ENCODE results near the gene DPH2.

Gene DPH2

DNA sequence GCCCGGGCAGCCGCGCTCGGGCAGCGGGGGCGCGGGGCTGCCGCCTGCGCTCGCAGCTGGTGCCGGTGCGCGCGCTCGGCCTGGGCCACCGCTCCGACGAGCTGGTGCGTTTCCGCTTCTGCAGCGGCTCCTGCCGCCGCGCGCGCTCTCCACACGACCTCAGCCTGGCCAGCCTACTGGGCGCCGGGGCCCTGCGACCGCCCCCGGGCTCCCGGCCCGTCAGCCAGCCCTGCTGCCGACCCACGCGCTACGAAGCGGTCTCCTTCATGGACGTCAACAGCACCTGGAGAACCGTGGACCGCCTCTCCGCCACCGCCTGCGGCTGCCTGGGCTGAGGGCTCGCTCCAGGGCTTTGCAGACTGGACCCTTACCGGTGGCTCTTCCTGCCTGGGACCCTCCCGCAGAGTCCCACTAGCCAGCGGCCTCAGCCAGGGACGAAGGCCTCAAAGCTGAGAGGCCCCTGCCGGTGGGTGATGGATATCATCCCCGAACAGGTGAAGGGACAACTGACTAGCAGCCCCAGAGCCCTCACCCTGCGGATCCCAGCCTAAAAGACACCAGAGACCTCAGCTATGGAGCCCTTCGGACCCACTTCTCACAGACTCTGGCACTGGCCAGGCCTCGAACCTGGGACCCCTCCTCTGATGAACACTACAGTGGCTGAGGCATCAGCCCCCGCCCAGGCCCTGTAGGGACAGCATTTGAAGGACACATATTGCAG, 33.2 kb upstream of the DPH2 start:
- H3K27me3 ChIP-seq (ENCODE audit: control insufficient read depth, insufficient read depth, low read length) = no peaks in the 10 kb centered on the region
- H3K9ac ChIP-seq = no peak overlapping the region
- no peaks in the 10 kb centered on the region for H3K79me2 ChIP-seq
- no peak overlapping the region for H3K4me3 ChIP-seq (ENCODE audit: low read depth, low read length)
- TF ChIP-seq, protein P1, sequence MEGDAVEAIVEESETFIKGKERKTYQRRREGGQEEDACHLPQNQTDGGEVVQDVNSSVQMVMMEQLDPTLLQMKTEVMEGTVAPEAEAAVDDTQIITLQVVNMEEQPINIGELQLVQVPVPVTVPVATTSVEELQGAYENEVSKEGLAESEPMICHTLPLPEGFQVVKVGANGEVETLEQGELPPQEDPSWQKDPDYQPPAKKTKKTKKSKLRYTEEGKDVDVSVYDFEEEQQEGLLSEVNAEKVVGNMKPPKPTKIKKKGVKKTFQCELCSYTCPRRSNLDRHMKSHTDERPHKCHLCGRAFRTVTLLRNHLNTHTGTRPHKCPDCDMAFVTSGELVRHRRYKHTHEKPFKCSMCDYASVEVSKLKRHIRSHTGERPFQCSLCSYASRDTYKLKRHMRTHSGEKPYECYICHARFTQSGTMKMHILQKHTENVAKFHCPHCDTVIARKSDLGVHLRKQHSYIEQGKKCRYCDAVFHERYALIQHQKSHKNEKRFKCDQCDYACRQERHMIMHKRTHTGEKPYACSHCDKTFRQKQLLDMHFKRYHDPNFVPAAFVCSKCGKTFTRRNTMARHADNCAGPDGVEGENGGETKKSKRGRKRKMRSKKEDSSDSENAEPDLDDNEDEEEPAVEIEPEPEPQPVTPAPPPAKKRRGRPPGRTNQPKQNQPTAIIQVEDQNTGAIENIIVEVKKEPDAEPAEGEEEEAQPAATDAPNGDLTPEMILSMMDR (IDR thresholded peaks at IDR 0.05) = peak; percentile 14
- no peaks in the 10 kb centered on the region for H3K36me3 ChIP-seq (ENCODE audit: control insufficient read depth, insufficient read depth, low read length)
- H3K4me1 ChIP-seq = peaks cover 20% of the 10 kb centered on the region
- H3K9me3 ChIP-seq (ENCODE audit: control insufficient read depth, low read length) = no peaks in the 10 kb centered on the region
- H2AFZ ChIP-seq = peak overlapping the region; percentile 66
- peak overlapping the region; percentile 62 for H3K27ac ChIP-seq
- peak overlapping the region; percentile 10 for H3K4me2 ChIP-seq (ENCODE audit: low read length)

DNA sequence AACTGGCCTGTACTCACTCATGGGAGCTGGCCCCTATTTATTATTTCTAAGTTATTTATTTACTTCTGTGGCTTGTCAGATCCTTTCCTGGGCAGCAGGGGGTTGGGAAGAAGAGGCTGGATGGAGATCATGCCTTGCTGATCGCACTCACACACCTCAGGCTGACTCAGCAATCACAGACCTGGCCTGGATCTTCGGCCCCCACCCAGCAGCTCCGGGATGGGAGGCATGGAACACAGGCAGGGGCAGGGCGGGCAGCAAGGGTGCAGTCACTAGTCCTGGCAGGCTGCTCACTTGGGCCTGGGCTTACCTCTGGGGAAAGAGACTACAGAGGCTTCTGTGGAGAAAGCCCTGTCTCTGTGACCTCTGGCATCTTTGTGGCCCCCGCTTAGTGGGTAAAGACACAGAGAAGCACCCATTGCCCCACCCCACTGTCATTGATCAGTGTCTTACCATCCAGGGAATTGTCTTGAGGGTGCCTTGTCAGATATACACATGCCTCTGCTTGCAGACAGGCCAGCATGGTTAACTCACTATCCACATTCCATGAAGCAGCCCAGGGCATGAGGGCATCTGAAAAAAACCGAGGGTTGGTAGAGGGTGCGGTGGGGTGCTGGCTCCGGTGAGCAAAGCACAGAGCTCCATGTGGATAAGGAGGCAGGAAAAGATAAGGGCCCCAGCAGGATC, 32.5 kb upstream of the DPH2 start:
- Histone ChIP-seq H3K4me2 (ENCODE audit: low read length) (no peak overlapping the region), H3K4me1 (peaks cover 20% of the 10 kb centered on the region), H3K36me3 (ENCODE audit: control insufficient read depth, insufficient read depth, low read length) (no peaks in the 10 kb centered on the region), H3K27ac (peak overlapping the region; percentile 62), H3K9me3 (ENCODE audit: control insufficient read depth, low read length) (no peaks in the 10 kb centered on the region), H3K4me3 (ENCODE audit: low read depth, low read length) (no peak overlapping the region), H2AFZ (no peak overlapping the region), H3K9ac (no peak overlapping the region), H3K27me3 (ENCODE audit: control insufficient read depth, insufficient read depth, low read length) (no peaks in the 10 kb centered on the region), H3K79me2 (no peaks in the 10 kb centered on the region)
- TF ChIP-seq, protein P1 (IDR thresholded peaks at IDR 0.05) = no peak

- Histone ChIP-seq H3K4me1 (peaks cover 20% of the 10 kb centered on the region), H3K36me3 (ENCODE audit: control insufficient read depth, insufficient read depth, low read length) (no peaks in the 10 kb centered on the region), H3K79me2 (no peaks in the 10 kb centered on the region), H3K27me3 (ENCODE audit: control insufficient read depth, insufficient read depth, low read length) (no peaks in the 10 kb centered on the region), H3K4me2 (ENCODE audit: low read length) (no peak overlapping the region), H3K9me3 (ENCODE audit: control insufficient read depth, low read length) (no peaks in the 10 kb centered on the region), H3K9ac (no peak overlapping the region), H3K4me3 (ENCODE audit: low read depth, low read length) (no peak overlapping the region), H3K27ac (no peak overlapping the region), H2AFZ (no peak overlapping the region)
- TF ChIP-seq, protein P1 (IDR thresholded peaks at IDR 0.05) = no peak
These were observed 31.4 kb upstream of the DPH2 start for GRCh38 chr1:43938383-43938782.

GRCh38 chr1:43938892-43939587, 30.8 kb upstream of the DPH2 start:
- no peak overlapping the region for H3K27ac ChIP-seq

More at GRCh38 chr1:43938892-43939587, 30.8 kb upstream of the DPH2 start:
- Histone ChIP-seq H3K9me3 (ENCODE audit: control insufficient read depth, low read length) (no peaks in the 10 kb centered on the region), H3K36me3 (ENCODE audit: control insufficient read depth, insufficient read depth, low read length) (no peaks in the 10 kb centered on the region), H3K9ac (no peak overlapping the region), H2AFZ (no peak overlapping the region), H3K27me3 (ENCODE audit: control insufficient read depth, insufficient read depth, low read length) (no peaks in the 10 kb centered on the region), H3K79me2 (no peaks in the 10 kb centered on the region), H3K4me1 (peaks cover 20% of the 10 kb centered on the region), H3K4me3 (ENCODE audit: low read depth, low read length) (no peak overlapping the region), H3K4me2 (ENCODE audit: low read length) (no peak overlapping the region)
- TF ChIP-seq, protein P1 (IDR thresholded peaks at IDR 0.05) = no peak

Measured in parathyroid adenoma (tissue), 2 donors.